ENCODE measurements around the gene VSTM4. TPM values are rescaled to one million over a fixed set of nuclear protein-coding genes. Genes with fewer than 3 reads are reported as not detected.

VSTM4 gene
- total RNA-seq, 1 donor from 2014 or later: 21.1 TPM

DNA sequence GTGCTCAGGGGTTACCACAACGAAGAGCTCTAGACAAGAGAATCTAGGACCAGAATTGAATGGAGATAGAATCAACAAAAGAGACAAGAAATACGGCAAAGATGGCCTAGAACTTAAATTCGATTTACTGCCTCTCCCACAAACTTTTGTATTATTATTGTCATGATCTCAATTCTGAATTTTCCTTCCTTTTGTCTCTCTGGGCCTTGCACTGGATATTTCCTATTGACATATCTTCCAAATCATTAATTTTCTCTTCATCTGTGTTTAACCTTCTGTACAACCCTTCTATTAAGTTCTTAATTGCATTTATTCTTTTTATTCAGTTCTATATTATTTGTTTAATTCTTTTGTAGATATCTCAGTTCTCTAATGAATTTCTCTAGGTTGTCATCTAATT is 28.4 kb downstream of the VSTM4 start:
- TF ChIP-seq CTCF (IDR thresholded peaks at IDR 0.05; ENCODE audit: borderline replicate concordance): no peak
- Histone ChIP-seq H3K27ac (replicated peaks) (no peak overlapping the region), H3K27me3 (ENCODE audit: low read depth) (no peaks in the 10 kb centered on the region), H3K9me3 (replicated peaks) (peaks cover 16% of the 10 kb centered on the region), H3K36me3 (peaks cover 7% of the 10 kb centered on the region), H3K4me1 (peaks cover 53% of the 10 kb centered on the region), H3K4me3 (no peak overlapping the region)
- intact Hi-C loops (cut with micrococcal nuclease): no loop called here
- no peak for DNase-seq

DNA sequence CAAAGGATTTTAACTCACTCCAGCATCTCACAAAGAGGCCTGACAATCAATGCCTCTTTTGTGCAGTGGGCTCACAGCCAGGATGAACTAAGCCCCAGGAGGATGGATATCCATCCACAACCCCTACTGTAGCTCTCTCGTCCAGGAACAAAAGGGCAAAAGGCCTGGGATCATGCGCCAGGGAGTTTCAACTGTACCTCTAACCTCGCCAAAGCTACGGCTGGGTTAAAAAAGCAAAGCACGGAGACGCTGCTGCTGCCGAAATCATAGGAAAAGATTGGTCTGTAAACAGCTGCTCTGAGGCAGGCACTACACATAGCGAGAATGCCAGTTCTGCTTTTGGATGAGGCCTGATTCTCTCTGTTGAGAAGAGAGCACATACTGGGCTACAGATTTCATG is 32.1 kb downstream of the VSTM4 start:
- no peaks in the 10 kb centered on the region for H3K27me3 ChIP-seq (ENCODE audit: low read depth)
- H3K9me3 ChIP-seq (replicated peaks): peaks cover 16% of the 10 kb centered on the region
- H3K36me3 ChIP-seq: peaks cover 7% of the 10 kb centered on the region
- intact Hi-C loops (cut with micrococcal nuclease): no loop called here
- no peak for TF ChIP-seq CTCF (IDR thresholded peaks at IDR 0.05; ENCODE audit: borderline replicate concordance)
- peak overlapping the region; percentile 63 for H3K27ac ChIP-seq (replicated peaks)
- DNase-seq: peak; percentile 65
- H3K4me1 ChIP-seq: peaks cover 58% of the 10 kb centered on the region
- no peak overlapping the region for H3K4me3 ChIP-seq

DNA sequence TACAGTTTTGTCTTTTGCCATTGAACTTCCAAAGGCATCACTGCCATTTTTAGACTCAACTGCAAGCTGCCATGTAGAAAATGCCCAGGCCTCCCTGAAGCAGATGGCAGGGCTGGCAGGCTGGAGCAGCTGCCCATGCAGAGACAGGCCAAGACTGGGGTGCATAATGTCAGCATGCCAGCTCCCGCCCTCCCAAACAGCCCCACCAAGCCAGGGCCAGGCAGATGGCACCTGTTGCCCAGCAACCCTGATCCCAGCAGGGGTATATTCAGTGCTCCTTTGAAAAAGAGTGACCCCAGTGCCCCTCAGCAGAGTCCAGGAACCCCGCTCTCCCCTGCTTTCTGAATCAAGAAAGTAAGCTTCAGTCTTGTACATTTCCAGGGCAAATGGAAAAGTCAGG is 32.6 kb downstream of the VSTM4 start:
- H3K27ac ChIP-seq (replicated peaks): peak overlapping the region; percentile 63
- intact Hi-C loops (cut with micrococcal nuclease): no loop called here
- peaks cover 16% of the 10 kb centered on the region for H3K9me3 ChIP-seq (replicated peaks)
- H3K4me1 ChIP-seq: peaks cover 63% of the 10 kb centered on the region
- no peak for TF ChIP-seq CTCF (IDR thresholded peaks at IDR 0.05; ENCODE audit: borderline replicate concordance)
- no peak overlapping the region for H3K4me3 ChIP-seq
- no peak for DNase-seq
- peaks cover 7% of the 10 kb centered on the region for H3K36me3 ChIP-seq
- no peaks in the 10 kb centered on the region for H3K27me3 ChIP-seq (ENCODE audit: low read depth)

- intact Hi-C loops (cut with micrococcal nuclease): no loop called here
- TF ChIP-seq CTCF (IDR thresholded peaks at IDR 0.05; ENCODE audit: borderline replicate concordance): no peak
- H3K4me3 ChIP-seq: no peak overlapping the region
- H3K4me1 ChIP-seq: peaks cover 73% of the 10 kb centered on the region
- no peaks in the 10 kb centered on the region for H3K27me3 ChIP-seq (ENCODE audit: low read depth)
- peaks cover 8% of the 10 kb centered on the region for H3K9me3 ChIP-seq (replicated peaks)
- peaks cover 9% of the 10 kb centered on the region for H3K36me3 ChIP-seq
- DNase-seq: peak; percentile 59
- H3K27ac ChIP-seq (replicated peaks): peak overlapping the region; percentile 63
These were observed 33.6 kb downstream of the VSTM4 start for GRCh38 chr10:49081547-49082275.

DNA sequence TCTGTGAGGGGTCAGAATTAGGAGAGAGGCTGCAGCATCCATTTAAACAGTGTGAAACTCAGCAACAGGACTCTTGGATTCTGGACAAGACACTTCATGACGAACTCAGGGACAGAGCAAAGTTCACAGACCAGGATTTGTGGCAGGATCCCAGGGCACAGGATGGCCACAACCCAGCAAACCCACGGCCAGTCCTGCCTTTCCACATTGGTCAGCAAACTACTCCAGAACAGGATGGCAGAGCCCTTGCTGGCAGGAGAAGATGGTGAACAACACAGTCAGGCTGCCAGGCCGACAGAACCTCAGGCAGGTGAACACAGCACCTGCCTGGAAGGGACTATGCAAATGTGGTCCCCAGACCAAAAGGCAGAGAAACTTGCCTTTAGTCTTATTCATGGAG is 34.4 kb downstream of the VSTM4 start:
- intact Hi-C loops (cut with micrococcal nuclease): no loop called here
- Histone ChIP-seq H3K27me3 (ENCODE audit: low read depth) (no peaks in the 10 kb centered on the region), H3K27ac (replicated peaks) (peak overlapping the region; percentile 63), H3K4me3 (no peak overlapping the region), H3K9me3 (replicated peaks) (peaks cover under 1% of the 10 kb centered on the region), H3K36me3 (peaks cover 10% of the 10 kb centered on the region), H3K4me1 (peaks cover 74% of the 10 kb centered on the region)
- DNase-seq: no peak
- TF ChIP-seq CTCF (IDR thresholded peaks at IDR 0.05; ENCODE audit: borderline replicate concordance): no peak
